Suprapubic skin (tissue), 4 donors: ENCODE results near the gene RRP8. TPM values are rescaled to one million over a fixed set of nuclear protein-coding genes. Genes with fewer than 3 reads are reported as not detected.

Source experiments
- DNase-seq, 2 donors: peaks; one replicate each; pipeline ENCODE4 v3.0.0-alpha.2; 2019; ENCODE audit warnings: low spot score in 2 of 2
- H3K27ac ChIP-seq: fragments of 200-600 bp; sonication (generic); one replicate; pipeline ENCODE4 v1.5.1; 2019
- H3K27me3 ChIP-seq: fragments of 200-600 bp; sonication (generic); one replicate; pipeline ENCODE4 v1.5.1; 2019
- H3K36me3 ChIP-seq: fragments of 200-600 bp; sonication (generic); one replicate; pipeline ENCODE4 v1.5.1; 2019
- H3K4me1 ChIP-seq: fragments of 200-600 bp; sonication (generic); one replicate; pipeline ENCODE4 v1.5.1; 2019
- H3K4me3 ChIP-seq: fragments of 200-600 bp; sonication (generic); one replicate; pipeline ENCODE4 v1.5.1; 2019; ENCODE audit warnings: mild to moderate bottlenecking
- H3K9me3 ChIP-seq: fragments of 200-600 bp; sonication (generic); one replicate; pipeline ENCODE4 v1.5.1; 2019
- EP300 ChIP-seq: sonication (generic); formaldehyde crosslinking; IDR thresholded peaks from one replicate; pipeline ENCODE4 v1.6.1; 2017; ENCODE audit warnings: antibody characterized with exemption
- POLR2A ChIP-seq, 2 donors: fragments of 450-650 bp; IDR thresholded peaks; one replicate each; pipeline ENCODE4 v1.6.1; 2017; ENCODE audit warnings: antibody characterized with exemption in 2 of 2, mild to moderate bottlenecking in 2 of 2, moderate library complexity in 2 of 2
- POLR2AphosphoS5 ChIP-seq, 3 donors: sonication (generic); formaldehyde crosslinking; IDR thresholded peaks; one replicate each; pipeline ENCODE4 v1.6.1; 2017; ENCODE audit warnings: antibody characterized with exemption in 3 of 3
- WGBS: methylation state at CpG from one replicate; pipeline ENCODE4 v1.1.5; 2018; 5-methylcytosine and 5-hydroxymethylcytosine counted together
- total RNA-seq, 4 donors: library from RNA; depleted of rRNA; stranded (reverse); fragments of >200 nt; gene quantifications; one replicate each; pipeline ENCODE4 v1.1.0, GENCODE V29; 2016
- TF ChIP-seq, protein P1 (sequence below), 2 donors: fragments of 200-600 bp in 1 of 2; fragments of 450-650 bp in 1 of 2; sonication (generic) in 1 of 2; IDR thresholded peaks; one replicate each; pipeline ENCODE4 v1.5.1; 2016 to 2019; ENCODE audit warnings: antibody characterized with exemption in 2 of 2, mild to moderate bottlenecking in 1 of 2, moderate library complexity in 1 of 2

The RRP8 gene
- total RNA-seq, 4 donors from 2014 or later: 15.9 to 33.6 (median 18.3) TPM

DNA sequence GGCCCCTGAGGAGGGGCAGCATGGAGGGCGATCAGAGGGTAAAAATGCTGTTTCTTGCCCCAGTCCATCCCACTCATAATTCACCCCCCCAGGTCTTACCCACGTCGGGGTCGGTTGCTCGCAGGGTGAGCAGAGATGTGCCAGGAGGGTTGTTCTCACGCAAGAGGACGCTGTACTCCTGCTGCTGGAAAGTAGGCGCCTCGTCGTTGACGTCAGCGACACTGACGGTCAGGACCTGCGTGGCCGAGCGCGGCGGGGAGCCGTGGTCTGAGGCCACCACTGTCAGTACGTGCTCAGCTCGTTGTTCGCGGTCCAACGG lies 26.1 kb upstream of the RRP8 start:
- Histone ChIP-seq H3K27me3 (peaks cover 3% of the 10 kb centered on the region), H3K27ac (no peak overlapping the region), H3K4me1 (peaks cover 8% of the 10 kb centered on the region), H3K36me3 (peaks cover 71% of the 10 kb centered on the region), H3K4me3 (no peak overlapping the region), H3K9me3 (no peaks in the 10 kb centered on the region)
- TF ChIP-seq EP300: no peak
- TF ChIP-seq POLR2A (IDR thresholded peaks at IDR 0.05): no peak
- TF ChIP-seq, protein P1, sequence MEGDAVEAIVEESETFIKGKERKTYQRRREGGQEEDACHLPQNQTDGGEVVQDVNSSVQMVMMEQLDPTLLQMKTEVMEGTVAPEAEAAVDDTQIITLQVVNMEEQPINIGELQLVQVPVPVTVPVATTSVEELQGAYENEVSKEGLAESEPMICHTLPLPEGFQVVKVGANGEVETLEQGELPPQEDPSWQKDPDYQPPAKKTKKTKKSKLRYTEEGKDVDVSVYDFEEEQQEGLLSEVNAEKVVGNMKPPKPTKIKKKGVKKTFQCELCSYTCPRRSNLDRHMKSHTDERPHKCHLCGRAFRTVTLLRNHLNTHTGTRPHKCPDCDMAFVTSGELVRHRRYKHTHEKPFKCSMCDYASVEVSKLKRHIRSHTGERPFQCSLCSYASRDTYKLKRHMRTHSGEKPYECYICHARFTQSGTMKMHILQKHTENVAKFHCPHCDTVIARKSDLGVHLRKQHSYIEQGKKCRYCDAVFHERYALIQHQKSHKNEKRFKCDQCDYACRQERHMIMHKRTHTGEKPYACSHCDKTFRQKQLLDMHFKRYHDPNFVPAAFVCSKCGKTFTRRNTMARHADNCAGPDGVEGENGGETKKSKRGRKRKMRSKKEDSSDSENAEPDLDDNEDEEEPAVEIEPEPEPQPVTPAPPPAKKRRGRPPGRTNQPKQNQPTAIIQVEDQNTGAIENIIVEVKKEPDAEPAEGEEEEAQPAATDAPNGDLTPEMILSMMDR (IDR thresholded peaks at IDR 0.05): no peak
- no peak for TF ChIP-seq POLR2AphosphoS5 (IDR thresholded peaks at IDR 0.05)
- DNase-seq: no peak
- 90% methylated on average over 7 of the region's 24 CpGs for WGBS

DNA sequence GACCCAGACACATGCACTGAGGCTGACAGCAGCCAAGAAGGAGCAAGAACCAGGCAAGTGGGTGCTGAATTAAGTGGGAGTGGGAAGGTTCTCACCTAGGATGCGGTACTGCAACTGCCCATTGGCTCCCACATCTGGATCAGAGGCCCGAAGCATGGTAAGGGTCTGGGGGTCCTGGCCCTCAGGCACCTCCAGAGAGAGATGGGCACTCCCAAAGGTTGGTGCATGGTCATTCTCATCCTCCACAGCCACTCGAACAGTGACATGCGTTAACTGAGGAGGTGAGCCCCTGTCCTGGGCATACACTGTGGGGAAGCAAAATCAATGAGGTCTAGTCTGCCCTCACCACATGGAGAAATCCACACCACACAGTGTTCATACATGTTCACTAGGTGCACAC lies 25.1 kb upstream of the RRP8 start:
- DNase-seq: no peak
- H3K36me3 ChIP-seq: peaks cover 79% of the 10 kb centered on the region
- TF ChIP-seq EP300 (no peak), POLR2A (IDR thresholded peaks at IDR 0.05) (no peak), POLR2AphosphoS5 (IDR thresholded peaks at IDR 0.05) (no peak)
- TF ChIP-seq, protein P1 (IDR thresholded peaks at IDR 0.05): no peak
- no peak overlapping the region for H3K4me3 ChIP-seq
- peaks cover 3% of the 10 kb centered on the region for H3K27me3 ChIP-seq
- H3K27ac ChIP-seq: no peak overlapping the region
- WGBS: 94% methylated on average over 4 of the region's 4 CpGs
- H3K4me1 ChIP-seq: peaks cover 8% of the 10 kb centered on the region
- H3K9me3 ChIP-seq: no peaks in the 10 kb centered on the region

DNA sequence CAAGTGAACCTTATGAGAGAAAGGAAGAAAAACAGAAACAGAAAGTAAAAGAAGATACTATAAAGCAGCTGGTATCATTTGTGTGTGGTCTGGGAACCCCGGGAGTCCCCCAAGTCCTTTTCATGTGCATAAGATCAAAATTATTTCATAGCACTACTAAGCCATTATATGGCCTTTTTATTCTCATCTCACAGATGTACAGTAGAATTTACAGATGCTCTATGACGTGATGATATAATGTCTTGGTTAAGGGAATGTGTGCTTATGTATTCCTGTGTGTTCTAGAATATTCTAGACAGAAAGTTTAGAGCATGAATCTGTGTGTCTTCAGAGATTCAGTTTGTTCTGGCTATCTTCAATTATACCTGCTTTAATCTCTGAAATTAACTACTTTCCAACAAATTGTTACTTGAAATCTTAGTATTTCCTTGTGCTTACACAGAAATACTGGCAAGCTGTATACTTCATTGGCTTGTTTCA lies 24.4 kb upstream of the RRP8 start:
- 69% methylated on average over 2 of the region's 2 CpGs for WGBS
- no peak for TF ChIP-seq EP300
- TF ChIP-seq POLR2A (IDR thresholded peaks at IDR 0.05): no peak
- TF ChIP-seq, protein P1 (IDR thresholded peaks at IDR 0.05): no peak
- TF ChIP-seq POLR2AphosphoS5 (IDR thresholded peaks at IDR 0.05): no peak
- Histone ChIP-seq H3K27me3 (peaks cover 3% of the 10 kb centered on the region), H3K27ac (no peak overlapping the region), H3K9me3 (no peaks in the 10 kb centered on the region), H3K36me3 (peaks cover 80% of the 10 kb centered on the region), H3K4me1 (peaks cover 8% of the 10 kb centered on the region), H3K4me3 (no peak overlapping the region)
- DNase-seq: no peak

DNA sequence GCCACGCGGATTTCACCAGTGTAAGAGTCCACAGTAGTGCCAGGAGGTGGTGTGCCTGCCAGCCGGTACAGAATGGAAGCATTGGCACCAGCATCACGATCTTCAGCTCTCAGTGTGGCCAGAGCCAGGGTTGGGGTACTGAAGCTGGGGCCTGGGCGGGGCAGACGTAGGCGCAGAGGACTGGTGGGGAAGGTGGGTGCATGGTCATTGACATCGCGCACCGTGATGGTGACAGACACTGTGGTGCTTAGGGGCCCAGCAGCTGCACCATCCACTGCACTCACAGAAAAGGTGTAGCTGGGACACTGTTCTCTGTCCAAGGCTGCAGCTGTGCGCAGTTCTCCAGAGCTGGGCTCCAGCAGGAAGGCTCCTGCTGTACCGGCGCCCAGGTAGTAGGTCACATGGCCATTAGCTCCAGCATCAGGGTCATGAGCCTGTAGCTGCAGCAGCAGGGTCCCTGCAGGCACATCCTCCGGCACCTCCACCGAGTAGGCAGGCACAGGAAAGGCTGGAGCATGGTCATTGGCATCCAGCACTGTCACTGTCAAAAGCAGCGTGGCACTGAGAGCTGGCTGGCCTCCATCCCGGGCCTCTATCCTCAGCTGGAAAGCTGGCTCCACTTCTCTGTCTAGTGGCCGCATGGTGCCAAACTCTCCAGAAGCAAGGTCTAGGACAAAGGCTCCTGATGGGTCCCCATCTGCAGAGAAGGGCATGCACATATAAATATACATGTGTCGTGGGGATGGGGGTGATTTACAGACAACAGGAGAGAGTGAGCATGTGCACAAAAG lies 23.8 kb upstream of the RRP8 start:
- H3K4me1 ChIP-seq: peaks cover 8% of the 10 kb centered on the region
- H3K4me3 ChIP-seq: no peak overlapping the region
- DNase-seq: no peak
- H3K36me3 ChIP-seq: peaks cover 73% of the 10 kb centered on the region
- TF ChIP-seq POLR2A (IDR thresholded peaks at IDR 0.05) (no peak), POLR2AphosphoS5 (IDR thresholded peaks at IDR 0.05) (no peak), EP300 (no peak)
- TF ChIP-seq, protein P1 (IDR thresholded peaks at IDR 0.05): no peak
- no peaks in the 10 kb centered on the region for H3K9me3 ChIP-seq
- H3K27me3 ChIP-seq: peaks cover 3% of the 10 kb centered on the region
- no peak overlapping the region for H3K27ac ChIP-seq
- 82% methylated on average over 10 of the region's 19 CpGs for WGBS

DNA sequence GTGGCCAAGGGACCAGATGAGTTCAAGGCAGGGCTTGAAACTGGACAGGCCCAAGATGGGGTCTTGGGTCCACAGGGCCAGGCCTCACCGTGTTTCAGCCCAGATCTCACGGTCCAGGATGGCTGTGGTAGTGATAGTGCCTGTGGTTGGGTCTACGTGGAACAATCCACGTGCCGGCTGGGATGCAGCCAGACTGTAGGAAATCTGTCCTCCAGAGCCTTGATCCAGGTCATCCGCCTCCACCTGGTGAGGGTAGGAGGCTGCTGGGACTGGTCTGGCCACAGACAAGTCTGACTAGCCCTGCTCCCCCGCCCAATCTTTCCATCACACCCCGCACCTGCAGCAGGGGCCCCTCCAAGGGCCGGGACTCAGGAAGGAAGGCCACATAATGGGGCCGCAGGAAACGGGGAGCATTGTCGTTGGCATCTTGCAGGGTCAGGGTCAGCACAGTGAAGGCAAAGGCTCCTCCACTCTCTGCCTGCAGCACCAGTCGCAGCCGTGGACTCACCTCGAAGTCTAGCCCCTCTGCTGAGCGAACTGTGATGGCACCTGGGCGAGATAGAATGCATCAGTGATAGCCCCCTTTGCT lies 22.5 kb upstream of the RRP8 start:
- 78% methylated on average over 15 of the region's 17 CpGs for WGBS
- Histone ChIP-seq H3K4me3 (no peak overlapping the region), H3K36me3 (peaks cover 64% of the 10 kb centered on the region), H3K4me1 (peaks cover 8% of the 10 kb centered on the region), H3K9me3 (no peaks in the 10 kb centered on the region), H3K27ac (no peak overlapping the region), H3K27me3 (peaks cover 3% of the 10 kb centered on the region)
- no peak for DNase-seq
- TF ChIP-seq EP300: no peak
- TF ChIP-seq, protein P1 (IDR thresholded peaks at IDR 0.05): no peak
- no peak for TF ChIP-seq POLR2A (IDR thresholded peaks at IDR 0.05)
- no peak for TF ChIP-seq POLR2AphosphoS5 (IDR thresholded peaks at IDR 0.05)
